PC-3 (cell line): ENCODE results near the gene METTL24.

Source experiments
- CTCF ChIP-seq: fragments of 300-600 bp; sonication (generic); conservative IDR thresholded peaks from 2 replicates; pipeline ENCODE4 v1.5.1; 2017; ENCODE audit warnings: antibody characterized with exemption, low read depth, mild to moderate bottlenecking, low read length
- EZH2 ChIP-seq: fragments of 300-600 bp; sonication (generic); IDR thresholded peaks from one replicate; pipeline ENCODE4 v1.6.1; 2017; ENCODE audit warnings: antibody characterized with exemption, mild to moderate bottlenecking, low read length; ENCODE audit not compliant: unreplicated experiment

DNA sequence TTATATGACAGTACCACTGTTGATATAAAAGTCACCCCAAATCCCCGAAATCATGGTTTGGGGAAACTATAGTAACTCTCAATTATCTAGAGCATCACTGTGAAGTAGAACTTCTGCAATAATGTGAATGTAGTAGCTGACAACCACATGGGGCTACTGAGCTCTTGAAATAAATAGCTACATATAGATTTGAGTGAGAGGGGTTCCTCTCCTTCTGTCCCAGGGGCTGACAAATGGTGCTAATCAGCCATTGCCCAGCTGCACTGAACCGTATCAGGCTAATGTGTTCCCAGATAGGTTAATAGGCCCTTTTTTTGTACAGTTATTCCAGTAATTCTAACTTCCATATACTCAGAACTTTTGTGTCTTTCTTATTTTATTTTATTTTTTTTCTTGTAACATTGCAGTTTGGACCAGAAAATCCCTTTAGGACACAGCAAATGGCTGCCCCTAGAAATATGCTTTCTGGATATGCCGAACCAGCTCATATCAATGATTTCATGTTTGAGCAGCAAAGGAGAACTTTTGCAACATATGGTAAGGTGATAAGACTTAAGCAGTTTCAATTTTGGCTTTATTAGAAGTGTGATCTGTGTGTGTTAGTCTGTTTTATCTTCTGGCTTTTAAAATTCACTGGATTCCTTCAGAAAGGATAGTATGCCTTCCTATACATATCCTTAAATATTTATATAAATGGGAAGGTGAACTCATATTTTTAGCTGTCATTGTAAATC, 156.8 kb downstream of the METTL24 start:
- TF ChIP-seq CTCF (no peak), EZH2 (no peak)
